Neural progenitor cell (in vitro differentiated cells): ENCODE data around the gene FBXW11. TPM values are rescaled to one million over a fixed set of nuclear protein-coding genes. Genes with fewer than 3 reads are reported as not detected.

ENCODE experiments used
- DNase-seq: peaks from one replicate; pipeline ENCODE4 v3.0.0-alpha.2; 2016; ENCODE audit warnings: low spot score
- H2AFZ ChIP-seq: fragments of 200-600 bp; sonication (generic); replicated peaks from 2 replicates; pipeline ENCODE4 v1.6.1; 2016; ENCODE audit warnings: antibody characterized with exemption
- H3F3A ChIP-seq: fragments of 200-600 bp; sonication (generic); 2 replicates; pipeline ENCODE4 v1.6.1; 2016; ENCODE audit warnings: antibody characterized with exemption, low read depth
- H3K27ac ChIP-seq: fragments of 200-600 bp; sonication (generic); 2 replicates; pipeline ENCODE4 v1.5.1; 2016; ENCODE audit warnings: mild to moderate bottlenecking
- H3K27me3 ChIP-seq: fragments of 200-600 bp; sonication (generic); 2 replicates; pipeline ENCODE4 v1.6.1; 2016; ENCODE audit warnings: mild to moderate bottlenecking, moderate library complexity
- H3K36me3 ChIP-seq: fragments of 200-600 bp; sonication (generic); 2 replicates; pipeline ENCODE4 v1.5.1; 2016
- H3K4me1 ChIP-seq: fragments of 200-600 bp; sonication (generic); 2 replicates; pipeline ENCODE4 v1.6.1; 2016; ENCODE audit warnings: mixed run types
- H3K4me2 ChIP-seq: fragments of 200-600 bp; sonication (generic); 2 replicates; pipeline ENCODE4 v1.6.1; 2016
- H3K4me3 ChIP-seq: fragments of 200-600 bp; sonication (generic); 2 replicates; pipeline ENCODE4 v1.5.1; 2016
- H3K79me2 ChIP-seq: fragments of 200-600 bp; sonication (generic); 2 replicates; pipeline ENCODE4 v1.6.1; 2016; ENCODE audit warnings: low read depth
- H3K9ac ChIP-seq: fragments of 200-600 bp; sonication (generic); 2 replicates; pipeline ENCODE4 v1.6.1; 2016
- H3K9me3 ChIP-seq: fragments of 200-600 bp; sonication (generic); 2 replicates; pipeline ENCODE4 v1.5.1; 2016; ENCODE audit warnings: low read depth
- H4K20me1 ChIP-seq: fragments of 200-600 bp; sonication (generic); 2 replicates; pipeline ENCODE4 v1.6.1; 2016; ENCODE audit warnings: low read depth
- H3K27ac Mint-ChIP-seq: 3 replicates; pipeline ENCODE4 v1.8.0; 2021; ENCODE audit warnings: mixed read lengths
- H3K27me3 Mint-ChIP-seq: 2 replicates; pipeline ENCODE4 v1.8.0; 2022; ENCODE audit warnings: low read depth, mild to moderate bottlenecking, inconsistent platforms, moderate library complexity, mixed read lengths; ENCODE audit not compliant: insufficient read depth
- H3K36me3 Mint-ChIP-seq: 3 replicates; pipeline ENCODE4 v1.8.0; 2021; ENCODE audit warnings: mixed read lengths
- H3K4me1 Mint-ChIP-seq: 3 replicates; pipeline ENCODE4 v1.8.0; 2021; ENCODE audit warnings: mixed read lengths
- H3K4me3 Mint-ChIP-seq: 3 replicates; pipeline ENCODE4 v1.8.0; 2021; ENCODE audit warnings: mild to moderate bottlenecking, moderate library complexity, mixed read lengths
- H3K9me3 Mint-ChIP-seq: 3 replicates; pipeline ENCODE4 v1.8.0; 2020; ENCODE audit warnings: mixed read lengths
- CTCF ChIP-seq: fragments of 200-600 bp; sonication (generic); IDR thresholded peaks from 2 replicates; pipeline ENCODE4 v1.5.1; 2017; ENCODE audit warnings: antibody characterized with exemption, mild to moderate bottlenecking
- EZH2 ChIP-seq: fragments of 200-600 bp; sonication (generic); IDR thresholded peaks from 2 replicates; pipeline ENCODE4 v1.6.1; 2017; ENCODE audit warnings: antibody characterized with exemption, mild to moderate bottlenecking, moderate library complexity
- EZH2phosphoT487 ChIP-seq: fragments of 200-600 bp; sonication (generic); IDR thresholded peaks from 2 replicates; pipeline ENCODE4 v1.6.1; 2017; ENCODE audit warnings: antibody characterized with exemption
- total RNA-seq: library from RNA; depleted of rRNA; stranded (reverse); fragments of >200 nt; gene quantifications from 2 replicates; pipeline ENCODE4 v1.2.3, GENCODE V29; 2015; ENCODE audit warnings: low replicate concordance

Gene FBXW11
- total RNA-seq, 1 donor from 2014 or later, result 79.1 TPM

DNA sequence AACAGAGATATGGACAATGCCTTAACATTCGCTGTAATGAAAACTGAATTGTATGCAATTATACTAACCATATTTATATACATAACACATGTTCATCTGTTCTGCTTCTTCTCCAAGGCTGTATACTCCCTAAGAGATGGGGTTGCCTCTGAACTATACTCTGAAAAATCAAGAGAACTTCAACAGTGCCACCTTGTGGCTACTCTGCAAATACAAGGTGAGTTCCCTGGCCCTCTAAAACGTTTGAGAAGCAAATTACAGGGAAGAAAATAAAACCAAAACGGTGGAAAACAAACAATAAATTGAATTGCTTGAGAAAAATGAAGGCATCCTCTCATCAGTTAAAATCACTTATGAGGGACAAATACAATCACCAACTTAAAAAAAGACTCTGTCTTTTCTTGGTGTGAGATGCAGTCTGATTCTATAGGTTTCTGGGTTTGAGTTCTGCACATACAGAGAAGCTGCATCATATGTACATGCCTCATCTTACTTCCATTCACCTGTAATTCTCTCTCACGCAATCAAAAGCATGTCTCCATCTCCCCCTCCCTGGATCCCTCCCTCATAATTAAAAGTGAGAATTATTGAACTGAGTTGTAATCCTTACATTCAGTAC lies 98.6 kb downstream of the FBXW11 start:
- Histone ChIP-seq H3K27ac (no peak overlapping the region), H3K9me3 (no peaks in the 10 kb centered on the region), H4K20me1 (peaks cover 64% of the 10 kb centered on the region), H3K4me1 (no peaks in the 10 kb centered on the region), H3K27me3 (no peaks in the 10 kb centered on the region), H3K79me2 (peaks cover 76% of the 10 kb centered on the region), H3K4me3 (no peak overlapping the region), H3K4me2 (no peak overlapping the region), H3K36me3 (no peaks in the 10 kb centered on the region), H3F3A (peaks cover 13% of the 10 kb centered on the region), H2AFZ (no peak overlapping the region), H3K9ac (no peak overlapping the region)
- TF ChIP-seq EZH2 (no peak), CTCF (peak; percentile 94), EZH2phosphoT487 (no peak)
- H3K27me3 Mint-ChIP-seq, result no peaks in the 10 kb centered on the region
- no peak overlapping the region for H3K27ac Mint-ChIP-seq
- peaks cover 3% of the 10 kb centered on the region for H3K4me1 Mint-ChIP-seq
- H3K4me3 Mint-ChIP-seq, result no peak overlapping the region
- DNase-seq, result peak; percentile 76
- no peaks in the 10 kb centered on the region for H3K36me3 Mint-ChIP-seq
- H3K9me3 Mint-ChIP-seq, result no peaks in the 10 kb centered on the region

- Histone ChIP-seq H4K20me1 (peaks cover 66% of the 10 kb centered on the region), H3K4me3 (no peak overlapping the region)
- H3K27ac Mint-ChIP-seq, result no peak overlapping the region
Observed at GRCh38 chr5:171906703-171907590, 99.5 kb downstream of the FBXW11 start.

DNA sequence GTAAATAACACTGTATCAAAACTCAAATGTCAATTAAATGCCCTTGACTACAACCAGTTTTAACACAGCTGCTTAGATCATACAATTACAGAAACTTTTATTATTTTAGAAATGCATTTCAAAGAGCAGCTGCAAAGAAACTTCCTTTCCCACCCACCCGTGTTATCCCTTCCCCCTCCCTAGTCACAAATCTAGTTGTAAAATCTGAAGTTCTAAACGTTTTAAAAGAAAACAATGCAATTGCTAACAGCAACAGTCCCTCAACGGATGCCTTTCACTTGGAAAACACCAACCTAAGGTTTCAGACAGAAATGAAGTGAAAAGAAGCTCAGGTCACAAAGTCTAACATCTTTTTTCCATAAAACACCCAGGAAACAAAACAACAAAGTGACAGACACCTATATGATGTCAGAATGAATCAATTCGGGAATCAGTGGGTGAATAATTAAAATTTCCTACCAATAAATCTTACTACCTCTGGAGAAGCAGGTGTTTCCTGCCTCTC lies 100.3 kb downstream of the FBXW11 start:
- Histone ChIP-seq H3K27ac (no peak overlapping the region), H3K9me3 (no peaks in the 10 kb centered on the region), H2AFZ (no peak overlapping the region), H3K9ac (no peak overlapping the region), H3K79me2 (peaks cover 76% of the 10 kb centered on the region), H4K20me1 (peaks cover 66% of the 10 kb centered on the region), H3F3A (peaks cover 13% of the 10 kb centered on the region), H3K27me3 (no peaks in the 10 kb centered on the region), H3K4me3 (no peak overlapping the region), H3K36me3 (no peaks in the 10 kb centered on the region), H3K4me1 (no peaks in the 10 kb centered on the region), H3K4me2 (no peak overlapping the region)
- Mint-ChIP-seq H3K9me3 (no peaks in the 10 kb centered on the region), H3K4me3 (no peak overlapping the region), H3K36me3 (no peaks in the 10 kb centered on the region), H3K4me1 (peaks cover 3% of the 10 kb centered on the region), H3K27me3 (no peaks in the 10 kb centered on the region), H3K27ac (no peak overlapping the region)
- DNase-seq, result no peak
- TF ChIP-seq CTCF, result no peak
- no peak for TF ChIP-seq EZH2phosphoT487
- TF ChIP-seq EZH2, result no peak

More at GRCh38 chr5:171906703-171907590, 99.5 kb downstream of the FBXW11 start:
- H3K4me2 ChIP-seq, result no peak overlapping the region
- H3K27ac ChIP-seq, result no peak overlapping the region
- no peak for TF ChIP-seq EZH2phosphoT487
- TF ChIP-seq CTCF, result no peak
- Mint-ChIP-seq H3K4me3 (no peak overlapping the region), H3K36me3 (no peaks in the 10 kb centered on the region), H3K27me3 (no peaks in the 10 kb centered on the region), H3K4me1 (peaks cover 3% of the 10 kb centered on the region), H3K9me3 (no peaks in the 10 kb centered on the region)
- H3K27me3 ChIP-seq, result no peaks in the 10 kb centered on the region
- peaks cover 13% of the 10 kb centered on the region for H3F3A ChIP-seq
- H3K4me1 ChIP-seq, result no peaks in the 10 kb centered on the region
- no peak for DNase-seq
- H3K79me2 ChIP-seq, result peaks cover 76% of the 10 kb centered on the region
- no peaks in the 10 kb centered on the region for H3K36me3 ChIP-seq
- H3K9ac ChIP-seq, result no peak overlapping the region
- H3K9me3 ChIP-seq, result no peaks in the 10 kb centered on the region
- H2AFZ ChIP-seq, result no peak overlapping the region
